Endothelial cell (in vitro differentiated cells): ENCODE results near the gene RNF222. TPM values are rescaled to one million over a fixed set of nuclear protein-coding genes. Genes with fewer than 3 reads are reported as not detected.
A peak's percentile ranks its signal among the peaks of the same experiment; 100 is the strongest.
"Not testable (repeated sequence)": the region's sequence is repeated elsewhere in the genome, so short reads cannot be mapped to it uniquely, and the experiment has no call there.

Experiments
- DNase-seq: peaks from one replicate; pipeline ENCODE4 v3.0.0; 2021; ENCODE audit warnings: low spot score
- H3K27ac Mint-ChIP-seq: one replicate; pipeline ENCODE4 v1.8.0; 2021; ENCODE audit warnings: mixed read lengths, inconsistent platforms; ENCODE audit not compliant: unreplicated experiment
- H3K27me3 Mint-ChIP-seq: one replicate; pipeline ENCODE4 v1.8.0; 2021; ENCODE audit warnings: mild to moderate bottlenecking, moderate library complexity, mixed read lengths, inconsistent platforms; ENCODE audit not compliant: unreplicated experiment
- H3K36me3 Mint-ChIP-seq: one replicate; pipeline ENCODE4 v1.8.0; 2021; ENCODE audit warnings: mild to moderate bottlenecking, low read depth, mixed read lengths, inconsistent platforms; ENCODE audit not compliant: unreplicated experiment
- H3K4me1 Mint-ChIP-seq: one replicate; pipeline ENCODE4 v1.8.0; 2021; ENCODE audit warnings: mild to moderate bottlenecking, mixed read lengths, inconsistent platforms; ENCODE audit not compliant: unreplicated experiment
- H3K4me3 Mint-ChIP-seq: one replicate; pipeline ENCODE4 v1.8.0; 2021; ENCODE audit warnings: mild to moderate bottlenecking, mixed read lengths, inconsistent platforms; ENCODE audit not compliant: unreplicated experiment
- H3K9me3 Mint-ChIP-seq: one replicate; pipeline ENCODE4 v1.8.0; 2021; ENCODE audit warnings: mixed read lengths, inconsistent platforms; ENCODE audit not compliant: unreplicated experiment
- total RNA-seq: library from RNA; stranded (reverse); fragmentation: NEBNext Ultra II Directional; extraction: Animal tissue kit (Norgen Biotek cat#: 25700); gene quantifications from one replicate; pipeline ENCODE4 v1.2.1, GENCODE V29; 2021; ENCODE audit not compliant: unreplicated experiment
- TF ChIP-seq, protein P1 (sequence below): fragments of 200-600 bp; sonication (generic); IDR thresholded peaks from one replicate; pipeline ENCODE4 v1.5.0; 2021; ENCODE audit warnings: antibody characterized with exemption; ENCODE audit not compliant: unreplicated experiment

The RNF222 gene
- total RNA-seq, 1 donor from 2014 or later, result not detected

DNA sequence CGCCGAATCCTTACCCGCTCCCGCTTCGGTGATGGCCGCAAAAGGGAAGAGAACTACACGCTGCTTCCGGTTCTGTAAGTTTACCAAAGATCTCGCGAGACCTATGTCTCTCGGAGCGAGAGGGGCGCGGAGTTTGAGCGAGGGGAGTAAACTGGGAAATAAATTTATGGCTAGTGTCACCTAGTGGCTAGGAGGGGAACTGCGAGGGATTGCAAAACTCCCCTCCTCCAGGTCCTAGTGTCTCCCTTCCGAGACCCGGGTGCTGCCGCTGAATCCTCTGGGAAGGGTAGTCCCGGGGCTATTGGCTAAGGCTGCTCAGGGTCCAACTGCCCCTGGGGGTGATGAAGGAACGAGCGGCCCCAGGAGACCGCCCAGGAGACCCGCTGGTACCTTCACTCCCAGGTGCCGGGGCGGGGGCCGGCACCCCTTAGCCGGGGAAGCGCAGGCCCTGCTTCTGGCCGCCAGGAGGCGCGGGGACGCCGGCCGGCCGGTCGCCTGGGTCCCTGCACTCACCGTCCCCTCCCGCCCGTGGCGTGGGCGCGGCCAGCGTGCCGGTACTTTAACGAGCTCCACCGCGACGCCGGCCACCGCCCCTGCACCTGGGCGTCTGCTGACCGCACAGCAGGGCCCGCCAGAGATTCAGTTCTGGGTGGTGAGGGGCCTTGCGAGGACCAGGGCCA, 14.3 kb downstream of the RNF222 start, which contains the start of gene RPL26:
TSS of gene RPL26 (minus strand) at position 51 of the 680 bp plus-strand sequence. CDS start 883 bp downstream, outside the sequence.
- Mint-ChIP-seq H3K27ac (peak within 1 kb of the TSS; percentile 94), H3K27me3 (peaks cover 19% of the 10 kb centered on the region), H3K9me3 (no peaks in the 10 kb centered on the region), H3K4me3 (peak within 1 kb of the TSS; percentile 100), H3K36me3 (peaks cover 23% of the 10 kb centered on the region), H3K4me1 (peaks cover 49% of the 10 kb centered on the region)
- TF ChIP-seq, protein P1, sequence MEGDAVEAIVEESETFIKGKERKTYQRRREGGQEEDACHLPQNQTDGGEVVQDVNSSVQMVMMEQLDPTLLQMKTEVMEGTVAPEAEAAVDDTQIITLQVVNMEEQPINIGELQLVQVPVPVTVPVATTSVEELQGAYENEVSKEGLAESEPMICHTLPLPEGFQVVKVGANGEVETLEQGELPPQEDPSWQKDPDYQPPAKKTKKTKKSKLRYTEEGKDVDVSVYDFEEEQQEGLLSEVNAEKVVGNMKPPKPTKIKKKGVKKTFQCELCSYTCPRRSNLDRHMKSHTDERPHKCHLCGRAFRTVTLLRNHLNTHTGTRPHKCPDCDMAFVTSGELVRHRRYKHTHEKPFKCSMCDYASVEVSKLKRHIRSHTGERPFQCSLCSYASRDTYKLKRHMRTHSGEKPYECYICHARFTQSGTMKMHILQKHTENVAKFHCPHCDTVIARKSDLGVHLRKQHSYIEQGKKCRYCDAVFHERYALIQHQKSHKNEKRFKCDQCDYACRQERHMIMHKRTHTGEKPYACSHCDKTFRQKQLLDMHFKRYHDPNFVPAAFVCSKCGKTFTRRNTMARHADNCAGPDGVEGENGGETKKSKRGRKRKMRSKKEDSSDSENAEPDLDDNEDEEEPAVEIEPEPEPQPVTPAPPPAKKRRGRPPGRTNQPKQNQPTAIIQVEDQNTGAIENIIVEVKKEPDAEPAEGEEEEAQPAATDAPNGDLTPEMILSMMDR, result peak; percentile 100
- DNase-seq, result peak; percentile 92

DNA sequence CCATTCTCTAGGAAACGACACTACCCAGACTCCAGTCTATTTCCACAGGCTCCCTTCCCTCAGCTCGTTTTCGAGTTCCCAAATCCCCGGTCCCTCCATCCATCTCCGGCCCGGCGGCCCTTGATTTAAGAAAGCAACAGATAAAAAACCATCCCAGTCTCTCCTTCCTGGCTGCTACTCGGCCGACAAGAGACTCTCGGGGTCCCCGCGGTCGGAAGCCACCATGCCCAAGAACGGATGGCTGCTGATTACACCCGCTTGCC, 14.8 kb downstream of the RNF222 start:
- Mint-ChIP-seq H3K27ac (peak overlapping the region; percentile 94), H3K4me1 (peaks cover 49% of the 10 kb centered on the region), H3K36me3 (peaks cover 18% of the 10 kb centered on the region), H3K9me3 (no peaks in the 10 kb centered on the region), H3K27me3 (peaks cover 19% of the 10 kb centered on the region), H3K4me3 (peak overlapping the region; percentile 100)
- DNase-seq, result no peak
- TF ChIP-seq, protein P1, result no peak

DNA sequence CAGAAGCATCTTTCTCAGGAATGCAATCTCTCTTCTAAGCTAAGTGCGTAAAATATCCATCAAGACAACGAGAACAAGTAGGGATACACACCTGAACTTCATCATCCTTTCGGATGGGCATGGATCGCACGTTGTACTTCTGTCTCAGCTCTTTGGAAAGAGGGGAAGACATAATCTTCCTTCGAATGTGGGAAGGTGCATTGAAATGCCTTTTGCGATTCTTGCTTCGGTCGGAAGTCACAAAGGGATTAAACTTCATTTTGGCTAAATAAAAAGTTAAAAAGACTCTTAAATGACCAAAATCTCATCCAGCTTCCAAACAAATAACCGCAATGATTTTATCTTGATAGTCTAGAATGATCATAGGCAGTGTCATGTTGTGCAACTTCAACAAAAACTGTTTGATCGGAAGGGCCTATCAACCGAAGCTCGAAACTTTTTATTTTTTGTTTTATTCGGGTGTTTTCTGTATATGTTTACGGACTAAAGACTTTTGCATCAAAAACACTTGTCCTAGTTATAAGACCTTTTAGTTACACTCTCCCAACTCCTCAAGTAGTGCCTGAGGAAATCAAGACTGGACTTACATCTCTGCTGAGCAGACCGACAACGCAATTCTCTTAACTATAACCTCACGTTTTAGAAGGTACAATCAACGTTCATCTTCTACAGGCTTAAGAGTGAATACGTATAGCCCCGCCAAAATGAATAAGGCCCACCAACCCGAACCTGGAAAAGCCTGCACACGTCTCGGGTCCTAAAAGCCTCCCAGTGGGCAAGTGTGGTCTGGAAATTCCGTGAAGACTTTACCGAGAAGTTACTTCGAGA, 15.4 kb downstream of the RNF222 start:
- H3K4me1 Mint-ChIP-seq, result peaks cover 44% of the 10 kb centered on the region
- TF ChIP-seq, protein P1, result no peak
- peaks cover 22% of the 10 kb centered on the region for H3K36me3 Mint-ChIP-seq
- H3K27me3 Mint-ChIP-seq, result peaks cover 18% of the 10 kb centered on the region
- no peak for DNase-seq
- peak overlapping the region; percentile 94 for H3K27ac Mint-ChIP-seq
- H3K9me3 Mint-ChIP-seq, result no peaks in the 10 kb centered on the region
- H3K4me3 Mint-ChIP-seq, result peak overlapping the region; percentile 100

DNA sequence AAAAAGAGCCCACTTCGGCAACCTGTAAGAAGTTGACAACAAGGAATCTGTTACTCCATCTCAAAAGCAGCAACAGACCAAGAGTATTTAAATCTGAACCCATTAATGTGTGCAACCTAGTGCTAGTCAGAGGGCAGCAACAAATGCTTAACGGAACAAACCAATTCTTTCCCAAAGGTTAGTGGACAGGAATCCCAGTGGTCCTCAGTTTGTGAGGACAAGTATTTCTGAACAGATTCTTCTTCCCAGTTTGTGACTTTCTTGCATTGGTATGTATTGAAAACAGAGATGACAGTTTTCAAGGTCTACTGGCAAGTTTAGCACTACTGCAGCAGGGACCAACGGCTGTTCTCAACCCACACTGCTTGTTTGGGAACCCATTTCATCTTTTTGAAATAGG, 17.6 kb downstream of the RNF222 start:
- Mint-ChIP-seq H3K4me3 (no peak overlapping the region), H3K27ac (no peak overlapping the region), H3K36me3 (peaks cover 28% of the 10 kb centered on the region), H3K9me3 (no peaks in the 10 kb centered on the region), H3K4me1 (peaks cover 46% of the 10 kb centered on the region), H3K27me3 (peaks cover 14% of the 10 kb centered on the region)
- no peak for DNase-seq
- TF ChIP-seq, protein P1, result no peak

DNA sequence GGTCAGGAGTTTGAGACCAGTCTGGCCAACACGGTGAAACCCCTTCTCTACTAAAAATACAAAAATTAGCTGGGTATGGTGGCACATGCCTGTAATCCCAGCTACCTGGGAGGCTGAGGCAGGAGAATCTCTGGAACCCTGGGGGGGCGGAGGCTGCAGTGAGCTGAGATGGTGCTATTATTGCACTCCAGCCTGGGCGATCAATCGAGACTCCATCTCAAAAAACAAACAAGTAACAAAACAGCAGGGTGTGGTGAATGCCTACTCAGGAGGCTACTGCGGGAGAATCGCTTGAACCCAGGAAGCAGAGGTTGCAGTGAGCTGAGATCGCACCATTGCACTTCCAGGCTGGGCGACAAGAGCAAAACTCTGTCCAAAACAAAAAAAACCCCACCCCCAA, 19.5 kb downstream of the RNF222 start:
- H3K9me3 Mint-ChIP-seq, DNase-seq, H3K27ac Mint-ChIP-seq, H3K27me3 Mint-ChIP-seq, H3K4me3 Mint-ChIP-seq: not testable (repeated sequence)
- Mint-ChIP-seq H3K4me1 (peaks cover 34% of the 10 kb centered on the region), H3K36me3 (peaks cover 28% of the 10 kb centered on the region)
